ENCODE data around the gene HSD17B2. TPM values are rescaled to one million over a fixed set of nuclear protein-coding genes. Genes with fewer than 3 reads are reported as not detected.

Gene HSD17B2
- total and polyA plus RNA-seq, 2 of the 4 experiments (the other 2 are of a cell fraction) = 0.12 to 0.18 TPM

DNA sequence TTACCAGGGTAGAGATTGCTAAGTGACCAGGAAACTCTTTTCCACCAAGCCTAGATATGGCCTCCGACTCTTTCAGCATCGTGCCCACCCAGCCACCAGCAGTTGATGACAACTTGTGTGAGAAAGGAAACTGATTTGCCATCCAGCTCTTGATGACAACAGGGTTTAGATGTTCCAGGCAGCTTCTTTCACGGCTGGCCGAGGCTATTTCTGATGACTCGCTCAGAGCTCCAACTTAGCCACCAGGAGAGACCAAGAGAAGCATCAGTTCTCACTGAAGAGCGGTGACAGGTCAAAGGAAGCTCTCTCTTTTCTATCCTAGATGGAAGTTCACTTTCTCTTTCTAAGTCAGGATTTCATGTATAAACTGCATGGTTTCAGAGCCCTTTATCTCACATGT, 73.7 kb downstream of the HSD17B2 start:
- no peak overlapping the region for H3K27ac ChIP-seq (ENCODE audit: insufficient read depth, low read length)
- in situ Hi-C loops (cut with MboI; ENCODE audit: low sequenced_read_pairs) (no loop called here), dilution Hi-C loops (cut with HindIII; ENCODE audit: low sequenced_read_pairs, unreplicated experiment) (no loop called here), intact Hi-C loops (cut with micrococcal nuclease) (no loop called here)
- H2BK120ac ChIP-seq (ENCODE audit: low read depth, low read length) = no peak overlapping the region
- no peak overlapping the region for H2AK5ac ChIP-seq (ENCODE audit: low read depth, low read length)
- no peaks in the 10 kb centered on the region for H3K4me1 ChIP-seq (ENCODE audit: control insufficient read depth, insufficient read depth, low read length)
- no peaks in the 10 kb centered on the region; the same call in 1 of the 2 replicates for H3K27me3 ChIP-seq (ENCODE audit: control insufficient read depth, insufficient read depth, low read length)
- no peak overlapping the region for H3K4ac ChIP-seq (ENCODE audit: low read depth, low read length)
- 67% methylated on average over 3 of the region's 6 CpGs; no CpG with 5 or more reads in 1 of the 2 experiments for WGBS, 2 experiments (ENCODE audit: extremely low coverage in 2 of 2, insufficient read length in 1 of 2)
- H2BK20ac ChIP-seq (ENCODE audit: low read depth, low read length) = no peak overlapping the region
- BruUV-seq (replicated peaks) = no TSS peak
- no peak overlapping the region for H4K8ac ChIP-seq (ENCODE audit: low read depth in 2 of 2, low read length in 2 of 2)
- no peak overlapping the region for H4K5ac ChIP-seq (ENCODE audit: low read depth, low read length)
- H2BK15ac ChIP-seq (ENCODE audit: low read depth, low read length) = no peak overlapping the region
- no peak for TF ChIP-seq RAD21 (IDR thresholded peaks at IDR 0.05; ENCODE audit: low read length)
- no peak for TF ChIP-seq RFX5 (IDR thresholded peaks at IDR 0.05; ENCODE audit: low read depth, low read length)
- TF ChIP-seq FOS (IDR thresholded peaks at IDR 0.05; ENCODE audit: low read depth, low read length) = no peak
- TF ChIP-seq, protein P1, sequence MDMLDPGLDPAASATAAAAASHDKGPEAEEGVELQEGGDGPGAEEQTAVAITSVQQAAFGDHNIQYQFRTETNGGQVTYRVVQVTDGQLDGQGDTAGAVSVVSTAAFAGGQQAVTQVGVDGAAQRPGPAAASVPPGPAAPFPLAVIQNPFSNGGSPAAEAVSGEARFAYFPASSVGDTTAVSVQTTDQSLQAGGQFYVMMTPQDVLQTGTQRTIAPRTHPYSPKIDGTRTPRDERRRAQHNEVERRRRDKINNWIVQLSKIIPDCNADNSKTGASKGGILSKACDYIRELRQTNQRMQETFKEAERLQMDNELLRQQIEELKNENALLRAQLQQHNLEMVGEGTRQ (IDR thresholded peaks at IDR 0.05; ENCODE audit: low read depth, low read length) = no peak
- TF ChIP-seq, protein P2, sequence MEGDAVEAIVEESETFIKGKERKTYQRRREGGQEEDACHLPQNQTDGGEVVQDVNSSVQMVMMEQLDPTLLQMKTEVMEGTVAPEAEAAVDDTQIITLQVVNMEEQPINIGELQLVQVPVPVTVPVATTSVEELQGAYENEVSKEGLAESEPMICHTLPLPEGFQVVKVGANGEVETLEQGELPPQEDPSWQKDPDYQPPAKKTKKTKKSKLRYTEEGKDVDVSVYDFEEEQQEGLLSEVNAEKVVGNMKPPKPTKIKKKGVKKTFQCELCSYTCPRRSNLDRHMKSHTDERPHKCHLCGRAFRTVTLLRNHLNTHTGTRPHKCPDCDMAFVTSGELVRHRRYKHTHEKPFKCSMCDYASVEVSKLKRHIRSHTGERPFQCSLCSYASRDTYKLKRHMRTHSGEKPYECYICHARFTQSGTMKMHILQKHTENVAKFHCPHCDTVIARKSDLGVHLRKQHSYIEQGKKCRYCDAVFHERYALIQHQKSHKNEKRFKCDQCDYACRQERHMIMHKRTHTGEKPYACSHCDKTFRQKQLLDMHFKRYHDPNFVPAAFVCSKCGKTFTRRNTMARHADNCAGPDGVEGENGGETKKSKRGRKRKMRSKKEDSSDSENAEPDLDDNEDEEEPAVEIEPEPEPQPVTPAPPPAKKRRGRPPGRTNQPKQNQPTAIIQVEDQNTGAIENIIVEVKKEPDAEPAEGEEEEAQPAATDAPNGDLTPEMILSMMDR (conservative IDR thresholded peaks at IDR 0.05; ENCODE audit: low read depth, low read length) = no peak
- TF ChIP-seq MAZ (IDR thresholded peaks at IDR 0.05; ENCODE audit: borderline replicate concordance, low read depth, low read length) = no peak
- TF ChIP-seq SMC3 (IDR thresholded peaks at IDR 0.05; ENCODE audit: low read depth, low read length) = no peak
- TF ChIP-seq RCOR1 (IDR thresholded peaks at IDR 0.05; ENCODE audit: insufficient replicate concordance, low read length) = no peak
- no peak for TF ChIP-seq NFE2L2 (IDR thresholded peaks at IDR 0.05; ENCODE audit: low read depth, low read length)
- TF ChIP-seq CEBPB (IDR thresholded peaks at IDR 0.05; ENCODE audit: low read depth, low read length) = no peak
- TF ChIP-seq MXI1 (IDR thresholded peaks at IDR 0.05; ENCODE audit: borderline replicate concordance, low read depth, low read length) = no peak
- TF ChIP-seq CHD1 (IDR thresholded peaks at IDR 0.05; ENCODE audit: low read depth, low read length) = no peak
- no peak for TF ChIP-seq BHLHE40 (IDR thresholded peaks at IDR 0.05; ENCODE audit: low read depth, low read length)
- no peak for TF ChIP-seq POLR2A (IDR thresholded peaks at IDR 0.05; ENCODE audit: low read depth, low read length)
- TF ChIP-seq MAFK (IDR thresholded peaks at IDR 0.05; ENCODE audit: low read depth, low read length) = no peak
- TF ChIP-seq, protein P3, sequence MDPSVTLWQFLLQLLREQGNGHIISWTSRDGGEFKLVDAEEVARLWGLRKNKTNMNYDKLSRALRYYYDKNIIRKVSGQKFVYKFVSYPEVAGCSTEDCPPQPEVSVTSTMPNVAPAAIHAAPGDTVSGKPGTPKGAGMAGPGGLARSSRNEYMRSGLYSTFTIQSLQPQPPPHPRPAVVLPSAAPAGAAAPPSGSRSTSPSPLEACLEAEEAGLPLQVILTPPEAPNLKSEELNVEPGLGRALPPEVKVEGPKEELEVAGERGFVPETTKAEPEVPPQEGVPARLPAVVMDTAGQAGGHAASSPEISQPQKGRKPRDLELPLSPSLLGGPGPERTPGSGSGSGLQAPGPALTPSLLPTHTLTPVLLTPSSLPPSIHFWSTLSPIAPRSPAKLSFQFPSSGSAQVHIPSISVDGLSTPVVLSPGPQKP (IDR thresholded peaks at IDR 0.05; ENCODE audit: borderline replicate concordance, low read depth, low read length) = no peak
- no peak overlapping the region for H3K9ac ChIP-seq (ENCODE audit: low read depth, low read length)
- H2AK9ac ChIP-seq (replicated peaks; ENCODE audit: low read depth, low read length, poor library complexity) = no peak overlapping the region
- POLR2A ChIA-PET (ENCODE audit: unreplicated experiment) = no interaction called here
- H3K18ac ChIP-seq (ENCODE audit: low read depth, low read length) = no peak overlapping the region
- H4K91ac ChIP-seq (ENCODE audit: insufficient read depth, low read depth, low read length) = no peak overlapping the region
- H3K79me1 ChIP-seq (ENCODE audit: low read depth in 1 of 2, low read length in 2 of 2) = no peaks in the 10 kb centered on the region
- no peak for ATAC-seq (ENCODE audit: low read depth)
- no peak overlapping the region for H3K14ac ChIP-seq (replicated peaks; ENCODE audit: low read depth, low read length)
- DNase-seq = no peak
- H3K4me2 ChIP-seq (ENCODE audit: low read depth, low read length) = no peak overlapping the region
- H3K23ac ChIP-seq (ENCODE audit: low read depth, low read length) = no peak overlapping the region
- no peak overlapping the region for H3K56ac ChIP-seq (ENCODE audit: extremely low read depth, insufficient read depth, low read length)
- H4K20me1 ChIP-seq (ENCODE audit: insufficient read depth, low read length) = no peaks in the 10 kb centered on the region
- H3K9me3 ChIP-seq (ENCODE audit: control insufficient read depth, insufficient read depth, low read length) = no peaks in the 10 kb centered on the region
- CTCF ChIA-PET = no interaction called here
- no peak overlapping the region for H2AFZ ChIP-seq (replicated peaks; ENCODE audit: low read length, poor library complexity)
- H3K4me3 ChIP-seq (ENCODE audit: insufficient read depth, low read depth, low read length) = no peak overlapping the region
- no peaks in the 10 kb centered on the region for H3K9me1 ChIP-seq (ENCODE audit: insufficient read depth, low read length)
- no peak overlapping the region for H2BK5ac ChIP-seq (ENCODE audit: low read depth, low read length, poor library complexity, severe bottlenecking)
- H3K36me3 ChIP-seq (ENCODE audit: control insufficient read depth, insufficient read depth, low read length) = no peaks in the 10 kb centered on the region

Measured in IMR-90 (cell line).